Smooth muscle cell (in vitro differentiated cells): ENCODE measurements around the gene STX18. TPM values are rescaled to one million over a fixed set of nuclear protein-coding genes. Genes with fewer than 3 reads are reported as not detected.

Experiments
- DNase-seq: peaks from one replicate; lab custom pipeline; 2025; ENCODE audit not compliant: unreplicated experiment; lab: John Stamatoyannopoulos, UW
- H2AFZ ChIP-seq: fragments of 200-600 bp; sonication (generic); 2 replicates; pipeline ENCODE4 v1.6.0; 2016; ENCODE audit warnings: antibody characterized with exemption, low read depth, mild to moderate bottlenecking
- H3F3A ChIP-seq: fragments of 200-600 bp; sonication (generic); 2 replicates; pipeline ENCODE4 v1.6.0; 2017; ENCODE audit warnings: antibody characterized with exemption, low read depth
- H3K27ac ChIP-seq: fragments of 200-600 bp; sonication (generic); 2 replicates; pipeline ENCODE4 v1.5.1; 2016; ENCODE audit warnings: low read depth, mild to moderate bottlenecking
- H3K27me3 ChIP-seq: fragments of 200-600 bp; sonication (generic); 2 replicates; pipeline ENCODE4 v1.6.1; 2016; ENCODE audit warnings: low read depth, mild to moderate bottlenecking
- H3K36me3 ChIP-seq: fragments of 200-600 bp; sonication (generic); 2 replicates; pipeline ENCODE4 v1.5.1; 2016; ENCODE audit warnings: low read depth
- H3K4me1 ChIP-seq: fragments of 200-600 bp; sonication (generic); 2 replicates; pipeline ENCODE4 v1.5.1; 2016; ENCODE audit warnings: low read depth
- H3K4me2 ChIP-seq: fragments of 200-600 bp; sonication (generic); 2 replicates; pipeline ENCODE4 v1.6.0; 2016; ENCODE audit warnings: mild to moderate bottlenecking
- H3K4me3 ChIP-seq: fragments of 200-600 bp; sonication (generic); 2 replicates; pipeline ENCODE4 v1.5.1; 2016; ENCODE audit warnings: mild to moderate bottlenecking
- H3K79me2 ChIP-seq: fragments of 200-600 bp; sonication (generic); 2 replicates; pipeline ENCODE4 v1.6.0; 2016; ENCODE audit warnings: low read depth, mild to moderate bottlenecking
- H3K9ac ChIP-seq: fragments of 200-600 bp; sonication (generic); 2 replicates; pipeline ENCODE4 v1.6.0; 2016; ENCODE audit warnings: low read depth
- H3K9me3 ChIP-seq: fragments of 200-600 bp; sonication (generic); replicated peaks from 2 replicates; pipeline ENCODE4 v1.5.1; 2016; ENCODE audit warnings: low read depth
- H4K20me1 ChIP-seq: fragments of 200-600 bp; sonication (generic); 2 replicates; pipeline ENCODE4 v1.6.0; 2016; ENCODE audit warnings: low read depth
- CTCF ChIP-seq: fragments of 200-600 bp; sonication (generic); IDR thresholded peaks from 2 replicates; pipeline ENCODE4 v1.5.1; 2017; ENCODE audit warnings: borderline replicate concordance, mild to moderate bottlenecking, antibody characterized with exemption; ENCODE audit not compliant: insufficient read depth, poor library complexity, severe bottlenecking
- WGBS: methylation state at CpG from one replicate; pipeline ENCODE4 v1.1.7; 2016; ENCODE audit warnings: low lambda C conversion rate; 5-methylcytosine and 5-hydroxymethylcytosine counted together
- polyA plus RNA-seq: library from polyadenylated mRNA; unstranded; fragments of >200 nt; fragmentation: Nextera tagmentation; extraction: Ambion mirVana; gene quantifications from 2 replicates; pipeline ENCODE4 v1.2.1, GENCODE V29; 2016
- total RNA-seq: library from RNA; depleted of rRNA; stranded (reverse); fragments of >200 nt; gene quantifications from 2 replicates; pipeline ENCODE4 v1.2.3, GENCODE V29; 2014

Gene STX18
- total and polyA plus RNA-seq, 2 experiments from 2014 or later, result 17.7 to 23.3 TPM

DNA sequence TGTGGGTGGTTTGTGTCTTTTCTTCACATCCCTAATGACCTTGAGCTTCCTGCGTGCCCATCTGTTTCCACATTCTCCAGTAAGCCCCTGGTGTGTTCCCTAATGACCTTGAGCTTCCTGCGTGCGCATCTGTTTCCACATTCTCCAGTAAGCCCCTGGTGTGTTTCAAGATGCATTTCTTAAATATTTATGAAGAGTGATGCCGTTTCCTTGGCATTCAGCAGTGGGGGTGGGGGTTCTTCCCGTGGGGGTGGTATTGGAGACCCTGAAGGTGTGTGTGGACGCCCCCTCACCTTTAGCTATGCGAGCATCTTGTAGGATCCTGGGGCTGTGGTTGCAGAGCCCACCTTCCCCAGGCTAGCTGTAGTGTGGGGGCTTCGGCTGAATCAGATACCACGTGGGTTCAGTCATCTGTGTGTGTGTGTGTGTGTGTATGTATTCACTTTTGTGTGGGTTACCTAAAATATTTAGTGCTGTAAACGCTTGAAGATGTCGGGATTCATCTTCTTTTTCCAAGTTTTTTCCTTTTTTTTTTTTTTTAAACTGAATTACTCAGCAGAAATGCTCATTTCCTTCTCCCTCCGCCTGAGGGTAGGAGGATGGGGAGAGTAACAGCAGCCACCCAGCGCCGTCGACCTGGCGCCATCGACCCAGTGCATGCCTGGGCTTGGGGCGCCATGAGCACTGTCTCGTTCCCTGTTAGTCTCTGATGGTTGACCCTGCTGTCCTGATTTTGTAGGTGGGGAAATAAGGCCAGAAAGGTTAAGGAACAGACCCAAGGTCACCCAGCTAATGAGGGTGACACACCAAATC lies 145.0 kb downstream of the STX18 start:
- DNase-seq, result no peak
- Histone ChIP-seq H3K4me3 (no peak overlapping the region), H3K9ac (no peak overlapping the region), H3K4me1 (no peaks in the 10 kb centered on the region), H3K9me3 (no peaks in the 10 kb centered on the region), H3K36me3 (no peaks in the 10 kb centered on the region), H3K4me2 (peak overlapping the region; percentile 39), H4K20me1 (no peaks in the 10 kb centered on the region), H2AFZ (no peak overlapping the region), H3K79me2 (no peaks in the 10 kb centered on the region), H3K27me3 (no peaks in the 10 kb centered on the region), H3F3A (peaks cover 5% of the 10 kb centered on the region), H3K27ac (no peak overlapping the region)
- no peak for TF ChIP-seq CTCF
- WGBS, result 58% methylated on average over 19 of the region's 19 CpGs

- no peaks in the 10 kb centered on the region for H3K9me3 ChIP-seq
- no peak overlapping the region for H3K9ac ChIP-seq
- H3K4me2 ChIP-seq, result peak overlapping the region; percentile 39
- H3K27ac ChIP-seq, result no peak overlapping the region
- H3K27me3 ChIP-seq, result no peaks in the 10 kb centered on the region
- no peak for DNase-seq
- no peak overlapping the region for H2AFZ ChIP-seq
- no peak for TF ChIP-seq CTCF
- H3K4me1 ChIP-seq, result no peaks in the 10 kb centered on the region
- WGBS, result 47% methylated on average over 26 of the region's 26 CpGs
- H3K4me3 ChIP-seq, result no peak overlapping the region
- peaks cover 5% of the 10 kb centered on the region for H3F3A ChIP-seq
- H3K79me2 ChIP-seq, result no peaks in the 10 kb centered on the region
- H3K36me3 ChIP-seq, result no peaks in the 10 kb centered on the region
- no peaks in the 10 kb centered on the region for H4K20me1 ChIP-seq
Measured at GRCh38 chr4:4395849-4396627, 145.8 kb downstream of the STX18 start.

DNA sequence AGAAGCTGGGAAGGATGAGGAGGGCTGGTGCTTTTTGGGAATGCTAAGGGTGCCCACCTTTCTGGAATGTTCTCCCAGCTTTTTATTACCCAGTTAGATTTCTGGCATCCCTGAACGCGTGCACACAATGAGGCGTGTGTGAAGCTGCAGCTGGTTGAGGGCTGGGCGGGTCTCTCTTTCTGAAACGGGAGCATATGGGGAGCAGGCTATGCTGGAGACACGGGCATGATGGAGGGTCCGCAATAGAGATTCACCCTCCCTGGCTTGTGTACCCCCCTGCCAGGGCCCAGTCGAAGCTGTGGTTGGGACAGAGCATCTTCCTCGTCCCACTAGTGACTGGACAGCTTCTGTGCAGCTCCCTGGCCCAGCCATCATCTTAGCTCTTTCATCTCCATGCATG lies 146.5 kb downstream of the STX18 start:
- Histone ChIP-seq H3K27ac (no peak overlapping the region), H3K9me3 (no peaks in the 10 kb centered on the region), H3K36me3 (no peaks in the 10 kb centered on the region), H3K4me2 (no peak overlapping the region), H3K4me3 (no peak overlapping the region), H3K27me3 (no peaks in the 10 kb centered on the region), H3K79me2 (no peaks in the 10 kb centered on the region), H3K4me1 (no peaks in the 10 kb centered on the region), H3F3A (peaks cover 5% of the 10 kb centered on the region), H2AFZ (no peak overlapping the region), H4K20me1 (no peaks in the 10 kb centered on the region), H3K9ac (no peak overlapping the region)
- WGBS, result 90% methylated on average over 8 of the region's 9 CpGs
- TF ChIP-seq CTCF, result no peak
- DNase-seq, result no peak
